ENCODE results near the gene LCN15.
"Not testable (repeated sequence)": the region's sequence is repeated elsewhere in the genome, so short reads cannot be mapped to it uniquely, and the experiment has no call there.

Gene LCN15

DNA sequence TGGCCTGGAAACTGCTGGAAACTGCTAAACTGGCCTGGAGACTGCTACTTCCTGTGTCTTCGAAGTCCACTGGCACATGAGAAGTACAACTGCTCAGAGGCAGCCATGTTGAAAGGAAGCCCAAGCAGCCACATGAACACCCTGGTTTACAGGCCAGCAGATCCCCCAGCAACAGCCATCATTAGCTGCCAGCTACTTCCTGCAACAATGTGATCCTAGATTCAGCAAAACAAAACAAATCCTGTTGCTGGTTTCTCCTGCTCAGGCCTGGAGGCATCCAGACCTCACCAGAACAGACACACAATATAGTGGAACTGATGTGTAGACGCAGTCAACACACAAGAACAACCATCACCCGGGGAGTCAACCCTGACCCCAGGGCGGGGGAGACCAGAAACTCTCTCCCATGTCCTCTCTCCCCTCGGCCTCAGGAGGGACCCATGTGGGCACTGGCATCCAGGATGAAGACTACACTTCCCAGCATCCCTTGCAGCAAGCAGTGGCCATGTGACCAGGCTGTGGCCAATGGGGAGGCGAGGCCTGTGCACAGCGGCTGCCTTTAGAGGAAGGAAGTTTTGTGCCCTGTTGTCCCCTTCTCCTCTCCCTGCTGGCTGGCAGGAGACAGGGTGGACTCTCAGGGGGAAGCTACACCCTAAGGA, 9.2 kb upstream of the LCN15 start:
- DNase-seq, result peak; percentile 46

DNA sequence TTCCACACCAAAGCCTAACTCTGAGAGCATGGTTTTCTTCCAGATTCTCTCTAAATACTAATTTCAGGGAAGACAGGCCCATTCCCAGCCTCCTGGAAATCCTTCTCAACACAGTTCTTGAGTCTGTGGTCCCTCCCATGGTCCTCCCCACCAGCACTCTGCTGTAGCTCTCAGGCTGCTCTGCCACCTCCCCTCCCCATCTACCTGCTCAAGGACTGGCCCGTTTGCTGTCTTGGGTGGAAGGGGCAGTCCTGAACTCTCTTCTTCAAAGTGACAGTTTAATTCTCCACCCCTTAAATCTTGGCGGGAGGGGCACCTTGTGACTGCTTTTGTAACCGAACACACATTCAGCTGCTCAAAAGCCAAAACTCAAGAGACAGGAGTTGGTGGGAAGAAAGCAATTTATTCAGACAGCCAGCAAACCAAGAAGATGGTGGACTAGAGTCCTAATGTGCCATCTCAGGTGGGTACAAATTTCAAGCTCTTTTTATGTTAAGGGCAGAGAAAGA, 7.6 kb upstream of the LCN15 start:
- DNase-seq, result no peak

DNA sequence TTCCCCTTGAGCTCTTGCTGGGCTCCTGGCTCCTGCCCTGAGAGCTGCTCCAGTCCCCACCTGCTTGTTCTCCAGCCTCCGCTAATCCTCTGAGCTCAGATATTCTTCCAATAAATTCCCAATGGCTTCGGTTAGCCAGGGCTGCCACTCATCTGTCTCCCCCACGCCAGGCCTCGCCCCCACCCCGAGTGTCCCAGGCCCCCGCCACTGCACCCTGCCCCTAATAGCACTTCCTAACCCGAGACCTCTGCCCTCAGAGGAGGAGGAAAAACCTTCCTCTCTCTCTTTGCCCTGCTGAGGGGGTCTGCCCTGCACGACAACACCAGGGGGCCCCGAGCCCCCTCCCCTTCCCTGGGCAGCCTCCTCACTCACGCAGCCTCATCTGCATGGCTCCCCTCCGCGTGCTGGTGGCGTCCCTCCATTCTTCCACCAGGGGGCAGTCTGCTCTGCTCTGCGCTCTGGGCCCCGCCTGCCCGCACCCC, 5.4 kb upstream of the LCN15 start:
- DNase-seq, result peak; percentile 70

DNA sequence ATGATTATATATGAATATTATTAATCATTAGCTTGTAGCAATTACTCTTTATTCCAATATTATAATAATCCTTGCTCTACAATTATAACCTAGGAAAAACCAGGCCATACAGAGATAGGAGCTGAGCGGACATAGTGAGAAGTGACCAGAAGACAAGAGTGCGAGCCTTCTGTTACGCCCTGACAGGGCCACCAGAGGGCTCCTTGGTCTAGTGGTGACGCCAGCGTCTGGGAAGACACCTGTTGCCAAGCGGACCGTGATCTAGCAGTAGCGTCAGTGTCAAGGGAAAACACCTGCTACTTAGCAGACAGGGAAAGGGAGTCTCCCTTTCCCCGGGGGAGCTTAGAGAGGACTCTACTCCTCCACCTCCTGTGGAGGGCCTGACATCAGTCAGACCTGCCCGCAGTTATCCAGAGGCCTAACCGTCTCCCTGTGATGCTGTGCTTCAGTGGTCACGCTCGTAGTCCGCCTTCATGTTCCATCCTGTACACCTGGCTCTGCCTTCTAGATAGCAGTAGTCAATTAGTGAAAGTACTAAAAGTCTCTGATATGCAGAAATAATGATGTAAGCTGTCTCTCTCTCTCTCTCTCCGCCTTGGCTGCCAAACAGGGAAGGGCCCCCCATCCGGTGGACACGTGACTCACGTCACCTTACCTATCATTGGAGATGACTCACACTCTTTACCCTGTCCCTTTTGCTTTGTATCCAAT, 2.2 kb upstream of the LCN15 start:
- peak; percentile 68 for DNase-seq

- DNase-seq, result not testable (repeated sequence)
These were observed 1.6 kb upstream of the LCN15 start for GRCh38 chr9:136765745-136766409.

- DNase-seq, result no peak
These were observed 723 bp upstream of the LCN15 start for GRCh38 chr9:136765041-136765440.

GRCh38 chr9:136763649-136764035, 676 bp downstream of the LCN15 start:
- no peak for DNase-seq

DNA sequence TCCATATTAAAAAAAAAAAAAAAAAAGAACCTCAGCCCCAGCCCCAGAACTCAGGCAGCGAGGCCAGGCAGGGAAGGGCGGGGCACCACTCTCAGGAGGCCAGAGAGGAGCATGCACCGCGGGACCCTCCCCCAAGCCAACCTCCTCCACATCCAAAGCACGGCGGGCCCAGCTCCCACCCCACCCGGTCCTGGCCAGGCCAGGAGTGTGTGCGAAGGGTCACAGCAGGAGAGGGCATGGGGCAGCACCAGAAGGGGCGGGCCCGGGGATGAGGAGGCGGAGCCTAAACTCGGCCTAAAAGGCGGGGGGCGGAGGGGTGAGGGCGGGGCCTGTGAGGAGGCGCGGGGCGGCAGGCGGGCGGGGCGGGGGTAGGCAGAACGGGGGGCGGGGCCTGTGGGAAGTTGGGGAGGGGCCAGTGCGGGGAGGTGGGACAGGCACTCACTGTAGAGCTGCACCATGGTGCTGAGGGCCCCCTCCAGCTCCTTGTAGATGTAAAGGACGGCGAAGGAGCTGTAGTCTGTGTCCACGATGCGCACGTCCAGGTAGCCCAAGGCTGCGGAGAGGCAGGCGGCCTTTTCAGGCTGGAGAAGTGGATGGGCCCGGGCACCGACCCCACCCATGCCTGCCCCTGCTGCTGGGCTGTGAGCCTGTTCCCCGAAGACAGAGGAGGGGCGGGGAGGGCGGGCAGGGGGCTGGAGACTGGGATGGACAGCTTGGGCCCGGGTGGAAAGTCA, 1.2 kb downstream of the LCN15 start:
- DNase-seq, result peak; percentile 77

GRCh38 chr9:136762221-136762691, 2.1 kb downstream of the LCN15 start:
- DNase-seq, result no peak

GRCh38 chr9:136761545-136761981, 2.8 kb downstream of the LCN15 start:
- DNase-seq, result no peak

DNA sequence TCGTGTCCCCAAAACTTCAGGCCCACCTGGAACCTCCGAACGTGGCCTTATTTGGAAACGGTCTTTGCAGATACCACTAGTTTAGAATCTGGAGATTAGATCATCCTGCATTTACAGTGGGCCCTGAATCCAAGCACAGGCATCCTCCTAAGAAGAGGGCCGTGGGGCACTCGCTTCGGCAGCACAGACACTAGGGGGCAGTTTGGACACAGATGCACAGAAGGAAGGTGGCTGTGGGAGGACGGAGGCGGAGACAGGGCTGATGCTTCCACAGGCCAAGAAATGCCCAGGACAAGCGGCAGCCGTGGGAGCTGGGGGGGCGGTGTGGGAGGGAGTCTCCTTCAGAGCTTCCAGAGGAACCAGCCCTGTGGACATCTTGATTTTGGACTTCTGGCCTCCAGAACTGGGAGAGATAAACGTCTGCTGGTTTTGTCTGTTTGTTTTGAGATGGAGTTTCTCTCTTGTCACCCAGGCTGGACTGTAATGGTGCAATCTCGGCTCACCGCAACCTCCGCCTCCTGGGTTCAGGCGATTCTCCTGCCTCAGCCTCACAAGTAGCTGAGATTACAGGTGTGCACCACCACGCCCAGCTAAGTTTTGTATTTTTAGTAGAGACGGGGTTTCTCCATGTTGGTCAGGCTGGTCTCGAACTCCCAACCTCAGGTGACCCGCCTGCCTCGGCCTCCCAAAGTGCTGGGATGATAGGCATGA, 3.3 kb downstream of the LCN15 start:
- peak; percentile 54 for DNase-seq

DNA sequence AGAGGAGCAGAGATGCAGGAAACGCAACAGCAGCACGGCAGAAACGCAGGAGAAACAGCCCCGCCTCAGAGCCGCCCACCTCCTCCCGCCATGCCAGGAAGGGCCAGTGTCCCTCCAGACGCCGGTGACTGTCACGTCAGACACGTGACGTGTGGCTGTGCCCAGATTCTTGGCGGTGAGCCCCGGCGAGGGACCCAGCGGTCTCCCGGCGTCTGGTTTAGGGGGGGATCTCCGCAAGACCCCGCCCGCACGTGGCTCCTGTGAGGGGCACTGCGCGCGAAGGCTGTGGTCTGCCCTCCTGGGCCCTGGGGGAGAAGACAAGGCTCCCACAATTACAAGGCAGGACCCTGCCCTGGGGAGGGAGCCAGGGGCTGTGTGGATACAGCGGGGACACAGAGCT, 3.9 kb downstream of the LCN15 start:
- DNase-seq, result no peak

GRCh38 chr9:136759436-136760325, 4.6 kb downstream of the LCN15 start:
- no peak for DNase-seq

DNA sequence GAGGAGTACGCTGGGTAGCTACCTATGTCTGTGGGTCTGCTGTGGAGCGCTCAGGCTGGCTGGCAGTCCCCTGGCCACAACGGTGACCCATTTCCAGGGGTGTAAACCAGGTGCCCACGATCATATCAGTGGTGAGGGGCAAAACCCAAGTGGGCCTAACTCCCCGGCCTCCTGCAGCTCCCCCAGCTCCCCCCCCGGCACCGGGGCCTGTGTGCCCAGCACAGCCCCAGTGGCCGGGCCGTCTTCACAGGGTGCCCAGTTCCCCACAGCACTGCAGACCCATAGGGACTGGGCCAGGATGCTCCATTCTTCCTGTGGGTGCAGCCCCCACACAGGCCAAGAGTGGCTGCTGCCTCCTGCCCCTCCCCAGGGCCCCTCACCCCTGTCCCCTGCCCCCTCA, 5.3 kb downstream of the LCN15 start:
- DNase-seq, result no peak

DNA sequence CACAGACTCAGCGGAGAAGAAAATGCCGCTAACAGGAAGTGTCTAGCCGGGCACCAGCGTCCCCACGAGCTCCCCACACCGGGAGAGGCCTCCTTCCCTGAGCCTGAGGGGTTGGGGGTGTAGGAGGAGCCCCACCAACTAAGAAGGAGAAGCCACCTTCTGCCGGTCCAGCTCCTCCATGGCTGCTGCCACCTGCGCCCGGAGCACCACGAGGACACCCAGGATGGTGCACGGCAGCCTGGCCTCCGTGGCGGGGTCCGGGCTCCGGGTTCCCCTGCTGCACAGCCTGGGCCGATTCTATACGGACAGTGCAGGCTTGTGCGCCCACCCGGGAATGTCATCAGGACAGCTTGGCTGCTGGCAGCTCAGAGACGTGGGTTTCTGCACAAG, 6.6 kb downstream of the LCN15 start:
- DNase-seq, result no peak

GRCh38 chr9:136757328-136757727, 7.0 kb downstream of the LCN15 start:
- DNase-seq, result no peak

GRCh38 chr9:136756836-136757235, 7.5 kb downstream of the LCN15 start:
- DNase-seq, result no peak

DNA sequence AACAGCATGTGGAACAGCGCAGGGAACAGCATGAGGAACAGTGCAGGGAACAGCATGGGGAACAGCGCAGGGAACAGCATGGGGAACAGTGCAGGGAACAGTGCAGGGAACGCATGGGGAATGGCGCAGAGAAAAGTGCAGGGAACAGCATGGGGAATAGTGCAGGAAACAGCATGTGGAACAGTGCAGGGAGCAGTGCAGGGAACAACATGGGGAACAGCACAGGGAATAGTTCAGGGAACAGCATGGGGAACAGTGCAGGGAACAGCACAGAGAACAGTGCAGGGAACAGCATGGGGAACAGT, 8.2 kb downstream of the LCN15 start:
- no peak for DNase-seq

- not testable (repeated sequence) for DNase-seq
These were observed 8.8 kb downstream of the LCN15 start for GRCh38 chr9:136755302-136756133.

- DNase-seq, result no peak
These were observed 9.6 kb downstream of the LCN15 start for GRCh38 chr9:136754626-136755301.

All from stimulated activated CD4-positive, alpha-beta T cell treated with anti-CD3 and anti-CD28 coated beads, Interleukin-15, amount 100 ng/mL, for 24 hours (primary cell).